Measurements from ENCODE around the gene KLRC3. TPM values are rescaled to one million over a fixed set of nuclear protein-coding genes. Genes with fewer than 3 reads are reported as not detected.
"Not testable (repeated sequence)": the region's sequence is repeated elsewhere in the genome, so short reads cannot be mapped to it uniquely, and the experiment has no call there.

The KLRC3 gene
- total RNA-seq, 6 experiments from 2014 or later, result not detected

- Mint-ChIP-seq H3K27me3 (ENCODE audit: insufficient read depth) (no peaks in the 10 kb centered on the region; the same call in 1 of the 2 replicates), H3K4me3 (no peak overlapping the region), H3K27ac (no peak overlapping the region), H3K4me1 (ENCODE audit: low read depth) (peaks cover 3% of the 10 kb centered on the region), H3K9me3 (no peaks in the 10 kb centered on the region), H3K36me3 (ENCODE audit: low read depth) (no peaks in the 10 kb centered on the region)
- TF ChIP-seq CTCF (IDR thresholded peaks at IDR 0.05), result no peak
- no peak for DNase-seq
Observed at GRCh38 chr12:10400829-10401228, 19.6 kb downstream of the KLRC3 start.

GRCh38 chr12:10398168-10398567 lies 22.2 kb downstream of the KLRC3 start:
- no peaks in the 10 kb centered on the region; the same call in 1 of the 2 replicates for H3K27me3 Mint-ChIP-seq (ENCODE audit: insufficient read depth)
- no peaks in the 10 kb centered on the region for H3K36me3 Mint-ChIP-seq (ENCODE audit: low read depth)
- no peak overlapping the region for H3K27ac Mint-ChIP-seq
- H3K4me3 Mint-ChIP-seq, result no peak overlapping the region
- DNase-seq, result no peak
- H3K9me3 Mint-ChIP-seq, result no peaks in the 10 kb centered on the region
- TF ChIP-seq CTCF (IDR thresholded peaks at IDR 0.05), result no peak
- peaks cover 21% of the 10 kb centered on the region for H3K4me1 Mint-ChIP-seq (ENCODE audit: low read depth)

DNA sequence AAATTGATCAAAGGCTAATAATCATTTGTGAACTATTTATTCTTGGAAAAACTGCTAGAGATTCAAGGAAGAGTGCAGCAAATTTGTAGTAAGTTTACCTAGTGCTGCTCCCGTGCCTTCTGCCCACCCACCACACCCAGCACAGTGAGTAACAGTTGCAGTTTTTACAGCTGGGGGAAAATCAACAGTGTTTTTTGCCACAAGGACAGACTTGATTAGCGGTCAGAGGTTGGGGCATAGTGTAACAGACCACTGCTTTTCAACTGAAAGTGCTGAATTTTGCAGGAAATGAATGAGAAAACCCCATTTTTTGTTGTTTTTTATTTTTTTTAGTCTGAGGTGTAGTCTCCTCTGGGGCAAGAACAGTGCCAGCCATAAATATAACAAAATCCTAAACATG lies 23.1 kb downstream of the KLRC3 start:
- no peaks in the 10 kb centered on the region for H3K36me3 Mint-ChIP-seq (ENCODE audit: low read depth)
- peaks cover 25% of the 10 kb centered on the region for H3K4me1 Mint-ChIP-seq (ENCODE audit: low read depth)
- TF ChIP-seq CTCF (IDR thresholded peaks at IDR 0.05), result no peak
- H3K9me3 Mint-ChIP-seq, result no peaks in the 10 kb centered on the region
- no peak overlapping the region for H3K4me3 Mint-ChIP-seq
- no peak for DNase-seq
- no peaks in the 10 kb centered on the region; the same call in 1 of the 2 replicates for H3K27me3 Mint-ChIP-seq (ENCODE audit: insufficient read depth)
- H3K27ac Mint-ChIP-seq, result no peak overlapping the region

DNA sequence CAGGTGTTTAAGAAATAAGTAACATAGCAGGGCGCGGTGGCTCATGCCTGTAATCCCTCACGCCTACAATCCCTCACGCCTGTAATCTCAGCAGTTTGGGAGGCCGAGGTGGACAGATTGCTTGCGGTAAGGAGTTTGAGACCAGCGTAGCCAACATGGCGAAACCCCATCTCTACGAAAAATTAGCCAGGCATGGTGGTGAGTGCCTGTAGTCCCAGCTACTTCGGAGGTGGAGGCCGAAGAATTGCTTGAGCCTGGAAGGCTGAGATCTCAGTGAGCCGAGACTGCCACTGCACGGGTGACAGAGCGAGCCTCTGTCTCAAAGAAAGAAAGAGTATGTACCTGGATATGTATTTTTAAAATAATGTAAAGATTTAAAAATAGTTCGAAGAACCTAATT lies 24.2 kb downstream of the KLRC3 start:
- not testable (repeated sequence) for H3K9me3 Mint-ChIP-seq, H3K27ac Mint-ChIP-seq

DNA sequence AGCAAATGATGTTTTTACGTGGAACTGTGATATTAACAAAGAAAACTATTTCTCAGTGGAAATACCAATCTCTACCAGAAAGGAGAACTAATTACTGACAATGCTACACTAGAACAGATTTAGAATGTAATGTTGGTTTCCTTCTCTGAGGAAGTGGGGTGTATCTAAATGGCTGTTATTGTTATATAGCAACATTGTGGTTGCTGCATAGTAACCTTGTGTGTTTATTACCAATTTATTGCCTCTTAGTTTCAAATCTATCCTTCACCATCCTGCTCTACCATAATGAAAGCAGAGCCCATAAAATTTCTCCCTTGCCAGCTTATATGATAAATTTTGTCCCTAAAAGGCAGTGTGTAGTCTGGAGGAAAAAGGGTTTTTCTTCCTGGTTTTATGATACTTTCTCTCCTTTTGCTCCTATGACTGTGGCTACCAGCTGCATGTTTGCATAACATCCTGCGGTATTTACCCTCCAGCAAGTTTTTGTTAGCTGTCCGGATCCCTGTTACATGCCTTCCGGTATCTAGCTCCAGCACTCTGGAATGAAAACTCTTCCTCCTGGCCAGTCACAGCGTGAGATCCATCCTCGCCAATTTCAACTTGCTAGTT lies 24.9 kb downstream of the KLRC3 start:
- H3K4me3 Mint-ChIP-seq, result peak overlapping the region; percentile 73
- H3K27ac Mint-ChIP-seq, result peak overlapping the region; percentile 95
- H3K9me3 Mint-ChIP-seq, result no peaks in the 10 kb centered on the region
- DNase-seq, result peak; percentile 94
- peaks cover 26% of the 10 kb centered on the region for H3K4me1 Mint-ChIP-seq (ENCODE audit: low read depth)
- TF ChIP-seq CTCF (IDR thresholded peaks at IDR 0.05), result no peak
- H3K27me3 Mint-ChIP-seq (ENCODE audit: insufficient read depth), result no peaks in the 10 kb centered on the region; the same call in 1 of the 2 replicates
- H3K36me3 Mint-ChIP-seq (ENCODE audit: low read depth), result no peaks in the 10 kb centered on the region

More for the DNA sequence above, 24.2 kb downstream of the KLRC3 start:
- H3K27me3 Mint-ChIP-seq (ENCODE audit: insufficient read depth); H3K36me3 Mint-ChIP-seq (ENCODE audit: low read depth); DNase-seq; H3K4me3 Mint-ChIP-seq: not testable (repeated sequence)
- peaks cover 26% of the 10 kb centered on the region for H3K4me1 Mint-ChIP-seq (ENCODE audit: low read depth)

- H3K4me3 Mint-ChIP-seq, result peak overlapping the region; percentile 73; the same call in 1 of the 2 replicates
- peaks cover 26% of the 10 kb centered on the region for H3K4me1 Mint-ChIP-seq (ENCODE audit: low read depth)
- not testable (repeated sequence) for H3K9me3 Mint-ChIP-seq
Observed at GRCh38 chr12:10394531-10395152, 25.8 kb downstream of the KLRC3 start.

More at GRCh38 chr12:10394531-10395152, 25.8 kb downstream of the KLRC3 start:
- DNase-seq; H3K36me3 Mint-ChIP-seq (ENCODE audit: low read depth); H3K27me3 Mint-ChIP-seq (ENCODE audit: insufficient read depth): not testable (repeated sequence)
- peak overlapping the region; percentile 95 for H3K27ac Mint-ChIP-seq
